ENCODE measurements around the gene FKBP2. TPM values are rescaled to one million over a fixed set of nuclear protein-coding genes. Genes with fewer than 3 reads are reported as not detected.

FKBP2 gene
- total RNA-seq, 1 experiment from 2014 or later, result 27.8 TPM

GRCh38 chr11:64210301-64211020 is 30.4 kb upstream of the FKBP2 start:
- no peaks in the 10 kb centered on the region for H3K9me3 ChIP-seq (ENCODE audit: low read length)
- H3K4me3 ChIP-seq (ENCODE audit: low read length), result no peak overlapping the region
- peaks cover 73% of the 10 kb centered on the region for H3K4me1 ChIP-seq (ENCODE audit: low read length)
- no peak overlapping the region for H3K4me2 ChIP-seq (ENCODE audit: low read depth, low read length, poor library complexity, severe bottlenecking)
- H3K79me2 ChIP-seq (ENCODE audit: low read length), result peaks cover 15% of the 10 kb centered on the region; the same call in 1 of the 2 replicates
- no peak overlapping the region for H3K9ac ChIP-seq (ENCODE audit: low read length)
- no peak overlapping the region for H2AFZ ChIP-seq (ENCODE audit: low read length)
- H4K20me1 ChIP-seq (ENCODE audit: insufficient read depth, low read depth, low read length), result peaks cover 8% of the 10 kb centered on the region; the same call in 1 of the 2 replicates
- no peaks in the 10 kb centered on the region for H3K27me3 ChIP-seq (ENCODE audit: low read length)
- no peak overlapping the region for H3K27ac ChIP-seq (ENCODE audit: low read length)
- no peak for DNase-seq
- peaks cover 14% of the 10 kb centered on the region; the same call in 1 of the 2 replicates for H3K36me3 ChIP-seq (ENCODE audit: insufficient read depth, low read length)
- no peaks in the 10 kb centered on the region for H3K9me2 ChIP-seq (replicated peaks; ENCODE audit: insufficient read depth, low read length)

GRCh38 chr11:64211181-64211872 is 29.6 kb upstream of the FKBP2 start:
- Histone ChIP-seq H3K4me3 (ENCODE audit: low read length) (no peak overlapping the region), H3K9me3 (ENCODE audit: low read length) (no peaks in the 10 kb centered on the region), H3K9me2 (replicated peaks; ENCODE audit: insufficient read depth, low read length) (no peaks in the 10 kb centered on the region), H3K9ac (ENCODE audit: low read length) (no peak overlapping the region), H3K4me1 (ENCODE audit: low read length) (peaks cover 71% of the 10 kb centered on the region), H3K27me3 (ENCODE audit: low read length) (no peaks in the 10 kb centered on the region), H4K20me1 (ENCODE audit: insufficient read depth, low read depth, low read length) (peaks cover 8% of the 10 kb centered on the region; the same call in 1 of the 2 replicates), H3K79me2 (ENCODE audit: low read length) (peaks cover 12% of the 10 kb centered on the region; the same call in 1 of the 2 replicates), H3K4me2 (ENCODE audit: low read depth, low read length, poor library complexity, severe bottlenecking) (no peak overlapping the region), H2AFZ (ENCODE audit: low read length) (no peak overlapping the region), H3K36me3 (ENCODE audit: insufficient read depth, low read length) (peaks cover 14% of the 10 kb centered on the region; the same call in 1 of the 2 replicates), H3K27ac (ENCODE audit: low read length) (no peak overlapping the region)
- DNase-seq, result no peak

- peaks cover 15% of the 10 kb centered on the region; the same call in 1 of the 2 replicates for H3K36me3 ChIP-seq (ENCODE audit: insufficient read depth, low read length)
Observed at GRCh38 chr11:64216879-64217278, 24.0 kb upstream of the FKBP2 start.

GRCh38 chr11:64218628-64219353 is 22.1 kb upstream of the FKBP2 start:
- H3K36me3 ChIP-seq (ENCODE audit: insufficient read depth, low read length), result peaks cover 9% of the 10 kb centered on the region; the same call in 1 of the 2 replicates
- no peaks in the 10 kb centered on the region for H3K27me3 ChIP-seq (ENCODE audit: low read length)
- no peaks in the 10 kb centered on the region for H3K9me2 ChIP-seq (replicated peaks; ENCODE audit: insufficient read depth, low read length)
- H3K9me3 ChIP-seq (ENCODE audit: low read length), result no peaks in the 10 kb centered on the region
- H2AFZ ChIP-seq (ENCODE audit: low read length), result no peak overlapping the region
- H3K4me2 ChIP-seq (ENCODE audit: low read depth, low read length, poor library complexity, severe bottlenecking), result no peak overlapping the region
- no peak for DNase-seq
- H3K4me3 ChIP-seq (ENCODE audit: low read length), result no peak overlapping the region
- no peaks in the 10 kb centered on the region for H4K20me1 ChIP-seq (ENCODE audit: insufficient read depth, low read depth, low read length)
- H3K9ac ChIP-seq (ENCODE audit: low read length), result no peak overlapping the region
- no peaks in the 10 kb centered on the region for H3K79me2 ChIP-seq (ENCODE audit: low read length)
- H3K27ac ChIP-seq (ENCODE audit: low read length), result no peak overlapping the region
- H3K4me1 ChIP-seq (ENCODE audit: low read length), result peaks cover 28% of the 10 kb centered on the region

More at GRCh38 chr11:64216879-64217278, 24.0 kb upstream of the FKBP2 start:
- Histone ChIP-seq H3K4me1 (ENCODE audit: low read length) (peaks cover 40% of the 10 kb centered on the region), H4K20me1 (ENCODE audit: insufficient read depth, low read depth, low read length) (no peaks in the 10 kb centered on the region), H3K9me2 (replicated peaks; ENCODE audit: insufficient read depth, low read length) (no peaks in the 10 kb centered on the region), H3K9ac (ENCODE audit: low read length) (no peak overlapping the region), H3K79me2 (ENCODE audit: low read length) (no peaks in the 10 kb centered on the region), H3K27ac (ENCODE audit: low read length) (no peak overlapping the region), H3K4me3 (ENCODE audit: low read length) (no peak overlapping the region), H3K4me2 (ENCODE audit: low read depth, low read length, poor library complexity, severe bottlenecking) (no peak overlapping the region), H2AFZ (ENCODE audit: low read length) (no peak overlapping the region), H3K27me3 (ENCODE audit: low read length) (no peaks in the 10 kb centered on the region), H3K9me3 (ENCODE audit: low read length) (no peaks in the 10 kb centered on the region)
- no peak for DNase-seq

- Histone ChIP-seq H4K20me1 (ENCODE audit: insufficient read depth, low read depth, low read length) (no peaks in the 10 kb centered on the region), H3K9me2 (replicated peaks; ENCODE audit: insufficient read depth, low read length) (no peaks in the 10 kb centered on the region), H2AFZ (ENCODE audit: low read length) (no peak overlapping the region), H3K9ac (ENCODE audit: low read length) (no peak overlapping the region), H3K27ac (ENCODE audit: low read length) (no peak overlapping the region), H3K27me3 (ENCODE audit: low read length) (no peaks in the 10 kb centered on the region), H3K4me2 (ENCODE audit: low read depth, low read length, poor library complexity, severe bottlenecking) (no peak overlapping the region), H3K4me3 (ENCODE audit: low read length) (no peak overlapping the region), H3K36me3 (ENCODE audit: insufficient read depth, low read length) (peaks cover 5% of the 10 kb centered on the region; the same call in 1 of the 2 replicates), H3K9me3 (ENCODE audit: low read length) (no peaks in the 10 kb centered on the region), H3K79me2 (ENCODE audit: low read length) (no peaks in the 10 kb centered on the region), H3K4me1 (ENCODE audit: low read length) (peaks cover 28% of the 10 kb centered on the region)
- DNase-seq, result no peak
Observed at GRCh38 chr11:64219354-64219684, 21.6 kb upstream of the FKBP2 start.

GRCh38 chr11:64219755-64220154 is 21.1 kb upstream of the FKBP2 start:
- H3K79me2 ChIP-seq (ENCODE audit: low read length), result no peaks in the 10 kb centered on the region
- H3K36me3 ChIP-seq (ENCODE audit: insufficient read depth, low read length), result peaks cover 5% of the 10 kb centered on the region; the same call in 1 of the 2 replicates
- no peak overlapping the region for H2AFZ ChIP-seq (ENCODE audit: low read length)
- no peak overlapping the region for H3K27ac ChIP-seq (ENCODE audit: low read length)
- no peaks in the 10 kb centered on the region for H3K9me2 ChIP-seq (replicated peaks; ENCODE audit: insufficient read depth, low read length)
- H3K9ac ChIP-seq (ENCODE audit: low read length), result no peak overlapping the region
- H3K4me2 ChIP-seq (ENCODE audit: low read depth, low read length, poor library complexity, severe bottlenecking), result no peak overlapping the region
- H3K27me3 ChIP-seq (ENCODE audit: low read length), result no peaks in the 10 kb centered on the region
- no peak overlapping the region for H3K4me3 ChIP-seq (ENCODE audit: low read length)
- H4K20me1 ChIP-seq (ENCODE audit: insufficient read depth, low read depth, low read length), result no peaks in the 10 kb centered on the region
- no peaks in the 10 kb centered on the region for H3K9me3 ChIP-seq (ENCODE audit: low read length)
- DNase-seq, result no peak
- H3K4me1 ChIP-seq (ENCODE audit: low read length), result peaks cover 28% of the 10 kb centered on the region

- no peaks in the 10 kb centered on the region for H3K27me3 ChIP-seq (ENCODE audit: low read length)
- H3K4me3 ChIP-seq (ENCODE audit: low read length), result no peak overlapping the region
- no peaks in the 10 kb centered on the region for H3K9me2 ChIP-seq (replicated peaks; ENCODE audit: insufficient read depth, low read length)
- 0 out of 2 replicates have a peak, but pooled peaks cover 3% of the 10 kb centered on the region for H3K79me2 ChIP-seq (ENCODE audit: low read length)
- peaks cover 28% of the 10 kb centered on the region for H3K4me1 ChIP-seq (ENCODE audit: low read length)
- H4K20me1 ChIP-seq (ENCODE audit: insufficient read depth, low read depth, low read length), result no peaks in the 10 kb centered on the region
- H3K36me3 ChIP-seq (ENCODE audit: insufficient read depth, low read length), result peaks cover 5% of the 10 kb centered on the region; the same call in 1 of the 2 replicates
- no peak overlapping the region for H2AFZ ChIP-seq (ENCODE audit: low read length)
- no peak overlapping the region for H3K27ac ChIP-seq (ENCODE audit: low read length)
- H3K9me3 ChIP-seq (ENCODE audit: low read length), result no peaks in the 10 kb centered on the region
- no peak overlapping the region for H3K9ac ChIP-seq (ENCODE audit: low read length)
- no peak overlapping the region for H3K4me2 ChIP-seq (ENCODE audit: low read depth, low read length, poor library complexity, severe bottlenecking)
- no peak for DNase-seq
Observed at GRCh38 chr11:64220271-64220670, 20.6 kb upstream of the FKBP2 start.

GRCh38 chr11:64220798-64221197 is 20.1 kb upstream of the FKBP2 start:
- Histone ChIP-seq H3K36me3 (ENCODE audit: insufficient read depth, low read length) (peaks cover 5% of the 10 kb centered on the region; the same call in 1 of the 2 replicates), H3K79me2 (ENCODE audit: low read length) (0 out of 2 replicates have a peak, but pooled peaks cover 3% of the 10 kb centered on the region), H3K4me3 (ENCODE audit: low read length) (no peak overlapping the region), H3K4me2 (ENCODE audit: low read depth, low read length, poor library complexity, severe bottlenecking) (no peak overlapping the region), H3K27ac (ENCODE audit: low read length) (no peak overlapping the region), H3K4me1 (ENCODE audit: low read length) (peaks cover 26% of the 10 kb centered on the region), H3K27me3 (ENCODE audit: low read length) (no peaks in the 10 kb centered on the region), H4K20me1 (ENCODE audit: insufficient read depth, low read depth, low read length) (no peaks in the 10 kb centered on the region), H3K9me2 (replicated peaks; ENCODE audit: insufficient read depth, low read length) (no peaks in the 10 kb centered on the region), H2AFZ (ENCODE audit: low read length) (no peak overlapping the region), H3K9me3 (ENCODE audit: low read length) (no peaks in the 10 kb centered on the region), H3K9ac (ENCODE audit: low read length) (no peak overlapping the region)
- no peak for DNase-seq

All from Karpas-422 (cell line).